SJSA1 (cell line): Measurements from ENCODE around the gene FCMR. TPM values are rescaled to one million over a fixed set of nuclear protein-coding genes. Genes with fewer than 3 reads are reported as not detected.
"Not testable (repeated sequence)": the region's sequence is repeated elsewhere in the genome, so short reads cannot be mapped to it uniquely, and the experiment has no call there.

Experiments
- DNase-seq, 2 experiments: peaks; one replicate each; pipeline ENCODE4 v3.0.0-alpha.2; 2015 to 2020; ENCODE audit warnings: low spot score in 2 of 2, low read depth in 1 of 2
- H3K27ac ChIP-seq: fragments of 250-450 bp; sonication (Bioruptor Pico); 2 replicates; pipeline ENCODE4 v1.5.1; 2020; ENCODE audit warnings: mild to moderate bottlenecking, moderate library complexity
- H3K27me3 ChIP-seq: fragments of 250-450 bp; sonication (Bioruptor Pico); replicated peaks from 2 replicates; pipeline ENCODE4 v1.5.1; 2020; ENCODE audit warnings: mild to moderate bottlenecking, moderate library complexity
- H3K36me3 ChIP-seq: fragments of 250-450 bp; sonication (Bioruptor Pico); 2 replicates; pipeline ENCODE4 v1.5.1; 2020; ENCODE audit warnings: mild to moderate bottlenecking
- H3K4me1 ChIP-seq: fragments of 250-450 bp; sonication (Bioruptor Pico); replicated peaks from 2 replicates; pipeline ENCODE4 v1.6.1; 2021; ENCODE audit warnings: mild to moderate bottlenecking
- H3K4me3 ChIP-seq: fragments of 250-450 bp; sonication (Bioruptor Pico); 2 replicates; pipeline ENCODE4 v1.5.1; 2020; ENCODE audit warnings: mild to moderate bottlenecking
- H3K9me3 ChIP-seq: fragments of 250-450 bp; sonication (Bioruptor Pico); replicated peaks from 2 replicates; pipeline ENCODE4 v1.5.1; 2020; ENCODE audit warnings: mild to moderate bottlenecking
- total RNA-seq: library from RNA; depleted of rRNA; stranded (reverse); fragments of >200 nt; shearing (Covaris generic); gene quantifications from 2 replicates; pipeline ENCODE4 v1.2.3, GENCODE V29; 2014

Gene FCMR
- total RNA-seq, 1 experiment from 2014 or later = 2.0 TPM

DNA sequence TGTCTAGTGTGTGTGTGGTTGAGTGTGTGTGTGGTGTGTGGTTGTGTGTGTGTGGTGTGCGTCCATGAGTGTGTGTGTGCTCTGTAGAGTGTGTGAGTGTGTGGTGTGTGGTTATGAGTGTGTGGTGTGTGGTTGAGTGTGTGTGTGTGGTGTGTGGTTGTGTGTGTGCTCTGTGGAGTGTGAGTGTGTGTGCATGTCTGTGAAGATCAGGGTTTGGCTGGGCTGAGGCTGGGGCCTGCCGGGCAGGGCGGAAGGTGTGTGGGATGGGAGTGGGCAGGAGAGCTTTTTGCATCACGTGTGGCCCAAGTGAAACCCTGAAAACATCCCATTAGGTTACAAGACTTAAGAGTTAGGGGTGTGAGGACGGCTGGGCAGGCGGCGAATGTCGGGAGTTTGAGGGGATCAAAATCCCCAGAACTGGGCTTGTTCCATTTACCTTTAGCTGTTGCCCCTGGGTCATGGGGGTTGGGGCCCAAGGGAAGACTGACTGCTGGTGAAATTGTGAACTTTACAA lies 2.9 kb upstream of the FCMR start:
- no peaks in the 10 kb centered on the region for H3K27me3 ChIP-seq
- no peaks in the 10 kb centered on the region for H3K9me3 ChIP-seq
- H3K4me3 ChIP-seq = no peak overlapping the region
- H3K27ac ChIP-seq = no peak overlapping the region
- no peaks in the 10 kb centered on the region for H3K4me1 ChIP-seq
- H3K36me3 ChIP-seq = no peaks in the 10 kb centered on the region
- DNase-seq = no peak

DNA sequence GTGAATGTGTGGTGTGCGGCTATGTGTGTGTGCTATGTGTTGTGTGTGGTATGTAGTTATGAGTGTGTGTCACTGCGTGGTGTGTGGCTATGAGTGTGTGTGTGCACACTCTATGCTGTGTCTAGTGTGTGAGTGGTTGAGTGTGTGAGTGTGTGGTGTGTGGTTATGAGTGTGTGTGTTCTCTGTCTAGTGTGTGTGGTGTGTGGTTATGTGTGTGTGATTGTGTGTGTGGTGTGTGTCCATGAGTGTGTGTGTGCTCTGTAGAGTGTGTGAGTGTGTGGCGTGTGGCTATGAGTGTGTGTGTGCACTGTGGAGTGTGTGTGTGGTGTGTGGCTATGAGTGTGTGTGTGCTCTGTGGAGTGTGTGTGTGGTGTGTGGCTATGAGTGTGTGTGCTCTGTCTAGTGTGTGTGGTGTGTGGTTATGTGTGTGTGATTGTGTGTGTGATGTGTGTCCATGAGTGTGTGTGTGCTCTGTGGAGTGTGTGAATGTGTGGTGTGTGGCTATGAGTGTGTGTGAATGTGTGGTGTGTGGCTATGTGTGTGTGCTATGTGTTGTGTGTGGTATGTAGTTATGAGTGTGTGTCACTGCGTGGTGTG lies 2.3 kb upstream of the FCMR start:
- H3K27me3 ChIP-seq, DNase-seq, H3K4me3 ChIP-seq, H3K4me1 ChIP-seq, H3K9me3 ChIP-seq, H3K27ac ChIP-seq, H3K36me3 ChIP-seq: not testable (repeated sequence)

DNA sequence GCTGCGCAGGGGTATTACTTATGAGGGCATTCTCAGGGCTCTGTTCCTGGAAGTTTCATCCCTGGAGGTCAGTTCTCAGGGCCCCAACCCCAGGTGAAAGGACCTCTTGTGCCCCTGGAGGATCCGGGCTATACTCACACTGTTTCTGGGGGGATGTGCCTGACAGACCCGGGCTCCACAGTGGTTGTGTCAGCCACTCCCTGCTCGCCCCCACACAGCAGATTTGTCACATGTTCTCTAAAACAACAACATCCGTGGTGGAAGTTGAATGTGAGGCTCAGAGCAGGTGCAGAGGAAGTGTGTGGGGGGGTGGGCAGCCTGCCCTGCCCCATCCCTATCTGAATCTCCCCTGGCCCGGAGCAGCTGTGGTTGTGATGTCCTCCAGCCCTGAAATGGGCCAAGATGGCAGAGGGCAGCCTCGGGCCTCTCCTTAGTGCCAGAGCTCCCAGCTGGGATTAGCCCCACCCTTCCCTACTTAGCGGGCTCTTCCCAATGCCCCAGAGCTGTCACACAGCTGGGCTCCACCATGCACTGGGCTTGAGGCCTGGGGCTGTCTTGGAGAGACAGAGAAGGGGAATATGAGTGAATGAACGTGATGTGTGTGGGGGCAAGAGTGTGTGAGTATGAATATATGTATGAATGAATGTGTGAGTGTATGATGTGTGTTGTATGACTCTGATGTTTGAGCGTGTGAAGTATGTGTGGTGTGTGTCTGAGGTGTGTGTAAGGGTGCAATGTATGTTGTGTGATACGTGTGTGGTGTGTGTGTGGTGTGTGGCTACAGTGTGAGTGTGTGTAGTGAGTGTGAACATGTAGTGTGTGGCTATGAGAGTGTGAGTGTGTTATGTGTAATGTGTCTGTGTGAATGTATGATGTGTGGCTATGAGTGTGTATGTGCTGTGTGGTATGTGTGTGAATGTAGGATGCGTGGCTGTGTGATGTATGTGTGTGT lies 1.5 kb upstream of the FCMR start:
- Histone ChIP-seq H3K27ac (no peak overlapping the region), H3K9me3 (no peaks in the 10 kb centered on the region)

DNA sequence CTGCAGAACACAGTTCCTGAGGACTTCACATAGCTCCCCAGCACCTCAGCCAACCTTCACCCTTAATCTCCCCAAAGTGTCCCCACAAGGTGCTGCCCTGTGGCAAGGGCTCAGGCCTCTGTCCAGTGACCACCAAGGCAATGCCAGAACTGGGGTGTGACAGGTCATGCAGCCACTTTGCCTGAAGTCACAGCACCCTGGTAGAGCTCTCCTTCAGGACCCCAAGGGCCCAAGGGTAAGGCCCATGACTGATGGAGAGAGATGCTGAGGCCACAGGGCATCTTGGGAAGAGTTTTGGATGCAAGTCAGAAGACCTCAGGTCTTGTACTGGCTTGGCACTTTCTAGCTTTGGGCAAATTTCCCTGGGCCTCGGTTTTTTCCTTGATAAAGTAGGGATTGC lies 783 bp upstream of the FCMR start:
- Histone ChIP-seq H3K27ac (no peak overlapping the region), H3K27me3 (no peaks in the 10 kb centered on the region), H3K36me3 (no peaks in the 10 kb centered on the region), H3K9me3 (no peaks in the 10 kb centered on the region), H3K4me1 (no peaks in the 10 kb centered on the region), H3K4me3 (no peak overlapping the region)
- no peak for DNase-seq

More for the DNA sequence above, 1.5 kb upstream of the FCMR start:
- DNase-seq = no peak
- Histone ChIP-seq H3K4me3 (no peak overlapping the region), H3K27me3 (no peaks in the 10 kb centered on the region), H3K4me1 (no peaks in the 10 kb centered on the region), H3K36me3 (no peaks in the 10 kb centered on the region)

DNA sequence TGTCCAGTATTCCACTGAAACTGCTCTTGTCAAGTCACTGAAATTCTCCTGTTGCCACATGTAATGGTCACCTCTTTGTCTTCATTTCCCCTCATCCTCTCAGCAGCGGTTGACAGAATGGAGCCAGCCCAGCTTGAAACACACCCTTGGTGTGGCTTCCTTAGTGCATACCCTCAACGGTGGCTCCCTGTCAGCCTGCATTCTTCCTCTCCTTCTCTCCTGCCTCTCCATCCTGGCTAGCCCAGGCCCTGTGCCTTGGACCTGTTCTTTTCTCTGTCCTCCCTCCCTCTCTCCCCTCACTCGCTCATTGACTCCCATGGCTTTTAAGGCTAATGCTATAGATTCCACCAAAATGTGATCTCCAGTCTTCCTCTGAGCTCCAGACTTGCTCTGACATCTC lies 3.7 kb downstream of the FCMR start:
- H3K9me3 ChIP-seq = no peaks in the 10 kb centered on the region
- no peak overlapping the region for H3K4me3 ChIP-seq
- DNase-seq = no peak
- H3K4me1 ChIP-seq = no peaks in the 10 kb centered on the region
- no peak overlapping the region for H3K27ac ChIP-seq
- no peaks in the 10 kb centered on the region for H3K27me3 ChIP-seq
- no peaks in the 10 kb centered on the region for H3K36me3 ChIP-seq

DNA sequence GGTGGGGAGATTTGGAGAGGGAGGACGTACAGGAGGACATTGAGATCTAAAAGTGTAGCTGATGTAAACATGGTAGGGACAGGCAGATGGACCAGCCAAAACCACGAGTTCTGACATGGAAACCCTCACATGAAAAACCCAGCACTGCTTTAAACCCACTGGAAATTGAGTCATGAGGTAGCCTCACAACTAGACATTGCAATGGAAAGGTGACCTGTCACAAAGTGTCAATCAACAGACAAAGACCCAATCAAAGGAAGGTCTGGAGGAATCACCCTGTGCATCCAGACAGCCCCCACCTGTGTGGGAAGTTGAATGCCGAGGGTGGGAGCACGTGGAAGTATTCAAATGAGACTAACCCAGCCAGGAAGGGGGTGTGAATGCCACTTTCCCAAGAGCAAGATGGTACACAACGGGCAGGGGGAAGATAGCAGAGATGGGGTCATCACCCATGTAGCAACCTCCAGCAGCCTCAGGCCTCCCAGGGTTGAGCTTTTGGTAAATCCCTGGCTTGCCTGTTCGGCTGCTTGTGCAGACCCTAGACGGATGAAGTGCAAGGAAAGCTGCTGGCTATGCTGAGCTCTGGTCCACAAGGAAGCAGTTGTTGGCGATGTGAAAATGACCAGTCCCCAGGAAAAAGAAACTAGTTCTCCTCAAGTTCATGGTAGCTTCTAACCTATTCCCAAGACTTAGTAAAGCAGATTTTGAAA lies 5.6 kb downstream of the FCMR start:
- no peak for DNase-seq
- H3K9me3 ChIP-seq = no peaks in the 10 kb centered on the region
- H3K4me1 ChIP-seq = no peaks in the 10 kb centered on the region
- H3K36me3 ChIP-seq = no peaks in the 10 kb centered on the region
- no peak overlapping the region for H3K27ac ChIP-seq
- no peaks in the 10 kb centered on the region for H3K27me3 ChIP-seq
- H3K4me3 ChIP-seq = no peak overlapping the region

DNA sequence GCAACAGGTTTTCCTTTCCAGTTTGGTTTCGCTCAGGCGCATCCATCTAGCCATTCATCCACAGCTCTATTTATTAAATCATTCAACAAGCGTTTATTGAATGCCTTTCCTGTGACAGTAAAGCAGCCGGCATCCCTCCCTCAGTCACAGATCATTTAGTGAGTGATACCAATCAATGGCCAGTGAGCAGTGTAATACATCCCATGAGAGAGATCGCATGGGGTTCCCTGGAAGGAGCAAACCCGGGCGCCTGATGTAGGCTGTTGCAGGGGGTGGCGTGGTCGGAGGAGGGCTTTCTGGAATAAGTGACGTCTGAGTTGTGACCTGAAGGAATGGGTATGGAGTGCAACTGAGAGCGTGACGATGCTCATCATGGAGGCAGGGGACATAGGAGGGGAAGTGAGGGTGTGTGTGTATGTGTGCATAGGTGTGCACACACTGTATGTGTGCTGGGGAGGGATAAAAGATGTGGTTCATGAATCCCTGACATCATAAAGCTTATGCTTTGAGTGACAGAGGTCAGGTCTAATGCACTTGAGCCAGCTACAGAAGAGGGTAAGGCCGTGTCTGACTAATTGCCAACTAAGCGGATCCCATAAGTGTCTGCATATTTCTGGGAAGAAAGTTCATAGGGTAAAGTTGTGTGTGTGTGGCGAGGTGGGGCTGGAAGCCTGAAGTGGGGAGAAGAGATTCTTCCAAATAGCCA lies 6.6 kb downstream of the FCMR start:
- no peak for DNase-seq
- Histone ChIP-seq H3K27ac (no peak overlapping the region), H3K4me1 (peaks cover under 1% of the 10 kb centered on the region), H3K36me3 (no peaks in the 10 kb centered on the region), H3K9me3 (no peaks in the 10 kb centered on the region), H3K27me3 (no peaks in the 10 kb centered on the region), H3K4me3 (no peak overlapping the region)

DNA sequence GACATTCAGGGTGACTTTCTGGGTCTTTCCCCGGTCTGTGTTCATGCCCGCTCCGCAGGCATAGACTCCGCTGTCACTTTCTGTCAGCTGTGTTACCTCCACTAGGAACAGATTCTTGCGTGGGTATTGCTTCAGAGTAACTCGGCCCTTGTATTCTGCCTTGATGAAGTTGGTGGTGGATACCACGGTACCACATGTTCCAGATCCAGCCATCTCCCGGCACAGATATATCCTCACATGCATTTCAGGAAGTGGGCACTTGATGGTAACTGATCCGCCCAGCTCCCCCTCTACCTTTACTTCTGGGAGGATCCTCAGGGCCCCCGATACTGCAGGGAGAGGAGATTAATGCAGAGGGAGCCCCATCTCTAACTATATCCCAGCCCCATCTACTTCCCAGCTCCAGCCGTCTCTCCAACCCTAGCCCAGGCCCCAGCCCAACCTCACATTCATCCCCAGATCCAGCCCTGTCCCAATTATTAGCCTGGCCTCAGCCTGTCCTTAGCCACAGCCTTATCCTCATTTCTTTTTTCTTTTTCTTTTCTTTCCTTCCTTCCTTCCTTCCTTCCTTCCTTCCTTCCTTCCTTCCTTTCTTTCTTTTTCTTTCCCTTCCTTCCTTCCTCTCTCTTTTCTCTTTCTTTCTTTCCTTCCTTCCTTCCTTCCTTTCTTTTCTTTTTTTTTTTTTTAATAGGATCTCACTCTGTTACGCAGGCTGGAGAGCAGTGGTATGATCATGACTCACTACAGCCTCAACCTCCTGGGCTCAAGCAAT lies 7.8 kb downstream of the FCMR start:
- DNase-seq = no peak
- H3K9me3 ChIP-seq = no peaks in the 10 kb centered on the region

DNA sequence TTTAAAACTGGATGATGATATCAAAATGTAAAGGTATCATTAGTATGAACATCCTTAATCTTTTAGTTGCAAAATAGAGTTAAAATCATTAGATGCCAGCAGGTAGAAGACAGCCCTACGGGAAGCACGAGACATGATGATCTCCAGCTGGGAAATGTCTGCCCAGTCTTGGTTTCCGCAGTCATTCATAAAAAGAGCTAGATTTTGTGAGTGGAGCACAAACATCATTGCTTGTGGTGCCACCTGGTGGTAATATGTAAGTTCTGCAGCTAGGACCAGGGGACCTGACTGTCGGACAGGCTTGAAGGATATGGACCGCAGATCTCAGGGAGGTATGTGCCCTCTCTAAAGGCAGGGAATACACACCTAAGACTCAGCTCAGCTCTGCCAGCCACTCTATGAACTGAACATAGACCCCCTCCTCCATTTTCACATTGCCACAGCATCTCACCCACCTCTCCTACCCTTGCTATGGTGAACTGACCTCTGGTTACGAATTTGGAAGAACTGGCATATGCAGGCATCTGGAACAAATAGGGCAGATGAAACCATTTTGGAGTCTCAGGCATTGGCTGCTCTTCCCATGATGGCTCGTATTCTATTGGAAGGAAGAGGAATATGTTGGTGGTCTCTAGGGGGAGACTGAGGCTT lies 9.2 kb downstream of the FCMR start:
- Histone ChIP-seq H3K9me3 (no peaks in the 10 kb centered on the region), H3K4me1 (peaks cover 12% of the 10 kb centered on the region), H3K27ac (no peak overlapping the region), H3K36me3 (no peaks in the 10 kb centered on the region), H3K27me3 (no peaks in the 10 kb centered on the region), H3K4me3 (no peak overlapping the region)
- DNase-seq = peak; percentile 66 to 73

More for the DNA sequence above, 7.8 kb downstream of the FCMR start:
- H3K27ac ChIP-seq = no peak overlapping the region
- H3K36me3 ChIP-seq = no peaks in the 10 kb centered on the region
- peaks cover 10% of the 10 kb centered on the region for H3K4me1 ChIP-seq
- no peaks in the 10 kb centered on the region for H3K27me3 ChIP-seq
- H3K4me3 ChIP-seq = no peak overlapping the region

DNA sequence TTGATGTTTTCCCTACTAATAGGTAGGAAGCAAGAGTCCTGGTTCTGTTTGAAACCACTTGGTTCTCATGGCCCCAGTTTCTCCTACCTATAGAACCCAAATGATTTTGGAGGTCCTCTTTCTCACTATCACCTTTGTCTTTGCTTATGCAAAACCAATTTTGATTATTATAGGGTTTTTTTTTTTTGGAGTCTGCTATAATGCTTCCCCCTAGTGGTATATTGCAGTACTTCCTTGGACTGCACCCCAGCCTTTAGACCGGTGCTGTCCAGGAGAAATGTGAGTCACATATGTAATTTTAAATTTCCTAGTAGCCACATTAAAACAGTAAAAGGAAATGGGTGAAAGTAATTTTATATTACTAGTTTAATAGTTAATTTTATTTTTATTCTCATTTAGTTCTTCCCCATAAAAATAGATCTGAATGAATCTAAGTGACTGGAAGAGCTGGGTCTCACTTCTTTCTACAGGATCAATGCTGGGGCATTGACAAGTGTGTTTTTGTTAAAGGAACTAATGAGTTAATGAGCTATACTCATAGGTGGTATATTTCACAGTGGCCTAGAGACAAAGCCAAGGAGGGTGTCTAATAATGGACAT lies 10.6 kb downstream of the FCMR start:
- H3K27ac ChIP-seq = no peak overlapping the region
- H3K4me1 ChIP-seq = peaks cover 18% of the 10 kb centered on the region
- H3K36me3 ChIP-seq = no peaks in the 10 kb centered on the region
- H3K9me3 ChIP-seq = no peaks in the 10 kb centered on the region
- H3K4me3 ChIP-seq = no peak overlapping the region
- no peaks in the 10 kb centered on the region for H3K27me3 ChIP-seq
- peak in 1 of 2 experiments; percentile 79 for DNase-seq

DNA sequence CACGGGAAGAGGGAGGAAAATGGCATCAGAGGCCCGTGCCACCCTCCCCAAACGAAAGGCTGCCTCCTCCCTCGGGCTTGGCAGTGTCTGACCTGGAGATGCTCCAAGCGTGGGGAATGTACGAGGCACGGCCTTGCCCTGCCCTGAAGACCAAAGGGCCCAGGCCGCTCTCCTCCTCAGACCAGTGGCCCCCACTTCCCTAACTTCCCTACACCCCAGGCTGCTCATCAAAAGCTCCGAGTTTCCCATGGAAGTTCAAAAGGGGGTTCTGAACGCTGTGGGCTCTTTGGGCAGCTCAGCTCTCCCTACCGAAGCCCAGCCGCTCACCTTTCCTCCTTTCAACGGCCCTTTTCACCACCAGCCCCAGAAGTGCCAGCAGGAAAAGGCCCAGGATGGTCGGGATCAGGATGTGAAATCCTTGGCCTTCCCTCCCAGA lies 11.8 kb downstream of the FCMR start:
- Histone ChIP-seq H3K4me3 (peak overlapping the region; percentile 52), H3K9me3 (0 out of 2 replicates have a peak, but pooled peaks cover 1% of the 10 kb centered on the region), H3K36me3 (peaks cover 1% of the 10 kb centered on the region), H3K27ac (no peak overlapping the region; the same call in 1 of the 2 replicates), H3K4me1 (peaks cover 30% of the 10 kb centered on the region), H3K27me3 (no peaks in the 10 kb centered on the region)
- DNase-seq = no peak
